NCI-H1092 (cell line): ENCODE results near the gene ZNF57.
A peak's percentile ranks its signal among the peaks of the same experiment; 100 is the strongest.
"Not testable (repeated sequence)": the region's sequence is repeated elsewhere in the genome, so short reads cannot be mapped to it uniquely, and the experiment has no call there.

Source experiments
- DNase-seq: peaks from one replicate; lab custom pipeline; 2025; lab: John Stamatoyannopoulos, UW

The ZNF57 gene

DNA sequence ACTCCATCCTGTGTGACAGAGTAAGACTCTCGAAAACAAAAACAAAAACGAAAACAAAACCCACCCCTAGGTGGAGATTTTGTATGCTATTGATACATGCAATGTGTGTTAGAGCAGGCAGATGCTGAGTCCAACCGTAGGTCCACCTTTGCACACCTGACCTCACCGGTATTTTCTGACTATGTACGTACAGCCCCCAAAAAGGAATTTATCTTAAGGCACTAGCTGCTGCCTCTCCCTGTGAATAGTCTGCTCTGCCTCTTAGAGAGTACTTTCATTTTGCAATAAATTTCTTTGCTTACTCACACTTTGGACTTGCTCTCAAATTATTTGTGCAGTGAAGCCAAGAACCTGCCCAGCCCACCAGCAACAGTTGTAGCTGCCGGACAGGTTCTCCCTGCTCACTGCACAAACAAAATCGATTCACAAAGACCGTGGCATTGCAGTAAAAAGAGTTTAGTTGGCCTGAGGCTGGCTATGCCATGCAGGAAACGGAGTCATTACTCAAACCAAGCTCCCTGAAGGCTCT lies 52.3 kb downstream of the ZNF57 start:
- DNase-seq = no peak

GRCh38 chr19:2957160-2957559 lies 56.4 kb downstream of the ZNF57 start:
- DNase-seq = no peak

GRCh38 chr19:2960120-2960519 lies 59.4 kb downstream of the ZNF57 start:
- DNase-seq = no peak

DNA sequence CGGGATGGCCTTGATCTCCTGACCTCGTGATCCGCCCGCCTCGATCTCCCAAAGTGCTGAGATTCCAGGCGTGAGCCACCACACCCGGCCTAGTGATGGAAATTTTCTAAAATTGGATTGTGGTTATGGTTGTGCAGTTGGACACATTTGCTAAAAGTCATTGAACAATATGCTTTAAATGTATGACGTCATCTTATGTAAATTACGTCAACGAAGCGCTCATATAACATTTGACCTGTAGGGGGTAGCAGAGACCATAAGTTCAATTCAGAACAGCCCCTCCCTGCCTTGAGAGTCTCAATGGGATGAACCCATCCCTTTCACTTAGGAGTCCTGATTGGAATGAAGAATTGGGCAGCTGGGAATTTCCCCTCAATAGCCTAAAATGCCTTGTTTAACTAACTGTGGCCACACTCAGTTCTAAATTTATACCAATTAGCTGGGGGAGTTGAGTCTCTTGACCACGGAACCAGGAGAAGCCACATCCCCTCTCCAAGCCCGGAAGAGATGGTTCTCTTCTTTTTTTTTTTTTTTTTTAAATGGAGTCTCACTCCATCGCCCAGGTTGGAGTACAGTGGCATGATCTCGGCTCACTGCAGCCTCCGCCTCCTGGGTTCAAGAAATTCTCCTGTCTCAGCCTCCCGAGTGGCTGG lies 61.4 kb downstream of the ZNF57 start:
- peak; percentile 79 for DNase-seq

- DNase-seq = no peak
These were observed 62.4 kb downstream of the ZNF57 start for GRCh38 chr19:2963122-2963521.

- not testable (repeated sequence) for DNase-seq
These were observed 62.9 kb downstream of the ZNF57 start for GRCh38 chr19:2963631-2964030.

DNA sequence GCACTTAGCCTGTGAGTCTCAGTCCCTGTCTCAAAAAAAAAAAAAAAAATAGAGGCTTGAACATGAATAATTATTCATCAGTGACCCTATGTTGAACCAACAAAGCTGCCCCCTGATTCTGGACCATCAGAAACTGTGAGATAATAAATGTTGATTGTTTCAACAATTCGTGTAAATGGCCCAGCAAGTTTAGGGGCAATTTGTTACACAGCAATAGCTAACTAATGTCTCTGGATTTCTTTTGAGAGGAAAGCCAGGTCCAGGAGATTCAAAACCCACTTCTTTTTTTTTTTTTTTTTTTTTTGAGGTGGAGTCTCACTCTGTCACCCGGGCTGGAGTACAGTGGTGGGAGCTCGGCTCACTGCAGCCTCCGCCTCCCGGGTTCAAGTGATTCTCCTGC lies 64.1 kb downstream of the ZNF57 start:
- no peak for DNase-seq

DNA sequence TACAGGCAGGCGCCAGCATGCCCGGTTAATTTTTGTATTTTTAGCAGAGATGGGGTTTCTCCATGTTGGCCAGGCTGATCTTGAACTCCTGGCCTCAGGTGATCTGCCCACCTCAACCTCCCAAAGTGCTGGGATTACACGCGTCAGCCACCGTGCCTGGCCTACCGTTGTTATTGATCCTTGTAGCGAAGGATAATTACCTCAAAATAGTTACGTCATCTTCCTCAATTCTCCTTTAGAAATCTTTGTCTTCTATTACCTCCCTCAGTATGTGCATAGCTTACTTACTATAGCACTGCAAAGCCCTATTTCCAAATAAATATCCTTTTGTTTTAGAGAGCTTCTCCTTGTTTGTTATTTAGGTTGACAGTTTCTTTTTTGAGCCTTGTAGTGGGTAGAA lies 67.2 kb downstream of the ZNF57 start:
- no peak for DNase-seq
